Right lobe of liver (tissue), 4 donors: ENCODE results near the gene PVALEF.

Source experiments
- CTCF ChIP-seq, 4 donors: fragments of 200-600 bp in 3 of 4; fragments of 450-650 bp in 1 of 4; IDR thresholded peaks; one replicate each; pipeline versions ENCODE4 v1.5.1 to v1.8.0; 2016 to 2022; ENCODE audit warnings: antibody characterized with exemption in 4 of 4, mild to moderate bottlenecking in 2 of 4
- POLR2A ChIP-seq: fragments of 450-650 bp; IDR thresholded peaks from one replicate; pipeline ENCODE4 v1.6.1; 2017; ENCODE audit warnings: antibody characterized with exemption, mild to moderate bottlenecking
- donor health status: DM: no; HTN: no; CAD: no.
- donor health status: DM: no; HTN: no; CAD: no.
- donor health status: DM: no; HTN: yes; CAD: no.

DNA sequence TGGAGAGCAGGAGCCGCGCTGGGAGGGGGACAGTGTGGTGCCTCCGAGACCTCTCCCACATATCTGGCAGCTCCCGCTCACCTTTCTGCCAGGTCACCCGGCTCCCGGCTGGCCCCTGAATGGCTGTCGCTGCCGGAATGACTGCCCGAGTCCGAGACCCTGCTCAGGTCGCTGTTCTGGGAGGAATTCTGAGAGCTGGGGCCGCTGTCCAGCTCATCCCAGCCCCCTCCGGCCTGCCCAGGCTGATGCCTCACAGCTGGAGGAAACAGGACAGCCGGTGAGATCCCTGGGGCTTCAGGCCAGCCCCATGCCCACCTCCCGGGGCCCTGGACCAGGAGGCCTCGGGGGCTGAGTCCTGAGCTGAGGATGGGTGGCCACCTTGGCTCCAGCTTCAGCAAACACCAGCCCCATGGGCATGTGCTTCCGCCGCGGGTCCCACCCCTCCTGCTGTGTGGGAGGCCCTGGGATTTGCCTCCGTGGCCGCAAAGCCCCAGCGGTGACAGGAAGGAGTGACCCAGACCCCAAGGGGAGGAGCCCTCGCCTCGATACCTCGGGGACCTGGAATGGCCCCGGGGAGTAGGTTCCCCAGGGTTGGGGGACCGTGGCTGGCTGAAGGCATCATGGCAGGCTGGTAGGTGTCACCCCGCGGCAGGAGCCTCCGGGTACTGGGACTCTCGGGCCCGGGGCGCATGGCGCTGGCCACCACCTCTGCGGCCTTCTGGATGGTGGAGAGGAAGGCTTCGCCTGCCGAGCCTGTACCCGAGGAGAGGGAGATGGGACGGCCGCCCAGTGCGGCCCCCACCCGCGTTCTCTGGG lies 66.7 kb downstream of the PVALEF start:
- no peak for TF ChIP-seq POLR2A
- TF ChIP-seq CTCF (IDR thresholded peaks at IDR 0.05) = no peak
